ENCODE data around the gene ASB18. TPM values are rescaled to one million over a fixed set of nuclear protein-coding genes. Genes with fewer than 3 reads are reported as not detected.

ASB18 gene
- total RNA-seq, 1 experiment from 2014 or later = not detected

DNA sequence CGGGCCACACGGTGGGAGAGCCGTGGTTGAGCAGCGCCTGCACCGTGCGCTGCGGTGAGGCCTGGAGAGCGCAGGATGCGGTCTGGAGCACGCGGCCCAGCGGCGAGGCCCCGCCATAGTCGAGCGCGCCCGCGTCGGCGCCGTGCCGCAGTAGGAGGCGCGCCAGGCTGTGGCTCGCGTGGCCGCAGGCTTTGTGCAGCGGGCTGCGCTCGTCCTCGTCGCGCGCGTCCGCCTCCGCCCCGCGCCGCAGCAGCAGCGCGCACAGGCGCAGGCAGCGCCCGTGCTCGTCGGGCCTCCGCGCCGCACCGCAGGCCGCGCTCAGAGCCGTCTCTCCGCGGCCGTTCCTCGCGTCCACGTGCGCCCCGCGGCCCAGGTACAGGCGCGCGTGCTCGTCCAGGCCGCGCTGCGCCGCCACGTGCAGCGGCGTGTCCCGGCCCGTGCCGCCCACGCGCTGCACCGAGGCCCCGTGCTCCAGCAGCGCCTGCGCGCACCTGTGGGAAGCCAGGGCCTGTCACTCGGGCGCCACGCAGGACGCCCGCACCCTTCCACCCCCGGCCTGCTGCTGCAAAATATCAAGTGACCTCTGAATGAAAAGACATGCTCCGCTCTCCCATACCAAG, 49.7 kb downstream of the ASB18 start:
- TF ChIP-seq TCF7L2 (IDR thresholded peaks at IDR 0.05; ENCODE audit: low read depth, low read length) (no peak), SIN3A (IDR thresholded peaks at IDR 0.05; ENCODE audit: borderline replicate concordance, insufficient read depth, low read depth, low read length) (no peak), POLR2AphosphoS5 (IDR thresholded peaks at IDR 0.05; ENCODE audit: low read depth, low read length) (no peak), REST (IDR thresholded peaks at IDR 0.05; ENCODE audit: insufficient read depth in 1 of 2, low read depth in 2 of 2, low read length in 1 of 2) (no peak)
- TF ChIP-seq, protein P1, sequence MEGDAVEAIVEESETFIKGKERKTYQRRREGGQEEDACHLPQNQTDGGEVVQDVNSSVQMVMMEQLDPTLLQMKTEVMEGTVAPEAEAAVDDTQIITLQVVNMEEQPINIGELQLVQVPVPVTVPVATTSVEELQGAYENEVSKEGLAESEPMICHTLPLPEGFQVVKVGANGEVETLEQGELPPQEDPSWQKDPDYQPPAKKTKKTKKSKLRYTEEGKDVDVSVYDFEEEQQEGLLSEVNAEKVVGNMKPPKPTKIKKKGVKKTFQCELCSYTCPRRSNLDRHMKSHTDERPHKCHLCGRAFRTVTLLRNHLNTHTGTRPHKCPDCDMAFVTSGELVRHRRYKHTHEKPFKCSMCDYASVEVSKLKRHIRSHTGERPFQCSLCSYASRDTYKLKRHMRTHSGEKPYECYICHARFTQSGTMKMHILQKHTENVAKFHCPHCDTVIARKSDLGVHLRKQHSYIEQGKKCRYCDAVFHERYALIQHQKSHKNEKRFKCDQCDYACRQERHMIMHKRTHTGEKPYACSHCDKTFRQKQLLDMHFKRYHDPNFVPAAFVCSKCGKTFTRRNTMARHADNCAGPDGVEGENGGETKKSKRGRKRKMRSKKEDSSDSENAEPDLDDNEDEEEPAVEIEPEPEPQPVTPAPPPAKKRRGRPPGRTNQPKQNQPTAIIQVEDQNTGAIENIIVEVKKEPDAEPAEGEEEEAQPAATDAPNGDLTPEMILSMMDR (IDR thresholded peaks at IDR 0.05) = no peak

DNA sequence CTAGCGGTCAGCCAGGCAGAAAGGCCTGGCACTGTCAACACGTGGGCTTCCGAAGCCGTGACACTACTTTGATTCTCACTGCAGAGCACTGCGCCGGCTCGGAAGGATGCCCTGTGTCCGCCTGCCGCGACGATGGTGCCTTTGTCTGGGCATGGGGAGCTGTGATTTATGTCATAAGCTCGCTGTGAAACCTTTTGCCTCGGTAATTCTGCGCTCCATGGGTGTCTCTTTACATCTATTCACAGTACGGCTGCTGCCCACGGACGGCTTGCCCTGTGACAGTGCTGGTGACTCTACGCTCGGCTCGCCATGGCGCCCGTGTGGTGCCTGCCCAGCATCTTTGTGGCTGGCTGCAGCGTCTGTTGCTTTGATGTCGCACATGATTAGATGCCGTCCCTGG, 52.9 kb downstream of the ASB18 start:
- ATAC-seq (no peak), DNase-seq (ENCODE audit: low read depth, low spot score) (no peak)
- Histone ChIP-seq H3K36me3 (ENCODE audit: control insufficient read depth, insufficient read depth, low read length) (no peaks in the 10 kb centered on the region), H3K27ac (ENCODE audit: low read length) (no peak overlapping the region), H3K9me3 (ENCODE audit: control insufficient read depth, insufficient read depth, low read depth, low read length) (no peaks in the 10 kb centered on the region), H3K4me3 (ENCODE audit: low read depth in 2 of 2, low read length in 2 of 2) (no peak overlapping the region), H3K27me3 (ENCODE audit: control insufficient read depth, insufficient read depth, low read length) (no peaks in the 10 kb centered on the region), H3K4me1 (ENCODE audit: control insufficient read depth, insufficient read depth, low read length) (no peaks in the 10 kb centered on the region)
- TF ChIP-seq, protein P1 (IDR thresholded peaks at IDR 0.05) = no peak
- no peak for TF ChIP-seq TCF7L2 (IDR thresholded peaks at IDR 0.05; ENCODE audit: low read depth, low read length)
- TF ChIP-seq REST (IDR thresholded peaks at IDR 0.05; ENCODE audit: insufficient read depth in 1 of 2, low read depth in 2 of 2, low read length in 1 of 2) = no peak
- no peak for TF ChIP-seq POLR2AphosphoS5 (IDR thresholded peaks at IDR 0.05; ENCODE audit: low read depth, low read length)
- TF ChIP-seq SIN3A (IDR thresholded peaks at IDR 0.05; ENCODE audit: borderline replicate concordance, insufficient read depth, low read depth, low read length) = no peak
- ChIA-PET POLR2A (no interaction called here), CTCF (no interaction called here)
- intact Hi-C loops (cut with micrococcal nuclease; ENCODE audit: unreplicated experiment) (no loop called here), in situ Hi-C loops (cut with HindIII; ENCODE audit: low pct_unique_long_range_greater_than_20kb, low sequenced_read_pairs) (no loop called here)
- BruUV-seq (replicated peaks) = no TSS peak

More for the DNA sequence above, 49.7 kb downstream of the ASB18 start:
- intact Hi-C loops (cut with micrococcal nuclease; ENCODE audit: unreplicated experiment) = no loop called here
- Histone ChIP-seq H3K27me3 (ENCODE audit: control insufficient read depth, insufficient read depth, low read length) (no peaks in the 10 kb centered on the region), H3K4me1 (ENCODE audit: control insufficient read depth, insufficient read depth, low read length) (no peaks in the 10 kb centered on the region), H3K4me3 (ENCODE audit: low read depth in 2 of 2, low read length in 2 of 2) (no peak overlapping the region), H3K9me3 (ENCODE audit: control insufficient read depth, insufficient read depth, low read depth, low read length) (no peaks in the 10 kb centered on the region), H3K36me3 (ENCODE audit: control insufficient read depth, insufficient read depth, low read length) (no peaks in the 10 kb centered on the region), H3K27ac (ENCODE audit: low read length) (no peak overlapping the region)
- DNase-seq (ENCODE audit: low read depth, low spot score) = no peak
- ChIA-PET POLR2A (no interaction called here), CTCF (no interaction called here)
- in situ Hi-C loops (cut with HindIII; ENCODE audit: low pct_unique_long_range_greater_than_20kb, low sequenced_read_pairs) = no loop called here
- ATAC-seq = 0 out of 2 replicates have a peak, but pooled peaks have one; percentile 34
- no TSS peak for BruUV-seq (replicated peaks)

All from Panc1 (cell line).